Heart right ventricle (tissue), 16 donors: ENCODE data around the gene PIK3CB. TPM values are rescaled to one million over a fixed set of nuclear protein-coding genes. Genes with fewer than 3 reads are reported as not detected.

Experiments used
- ATAC-seq, 8 donors: fragments of 200-7000 bp; cut with Tn5 transposase; one replicate each; pipeline ENCODE4 v1.9.1; 2020; ENCODE audit warnings: mild to moderate bottlenecking in 8 of 8, moderate library complexity in 8 of 8, moderate number of reproducible peaks in 1 of 8
- DNase-seq, 2 donors: peaks; one replicate each; pipeline ENCODE4 v3.0.0-alpha.2; 2020
- H3K27ac ChIP-seq, 10 donors: fragments of 200-600 bp; sonication (generic) in 2 of 10; one replicate each; pipeline versions ENCODE4 v1.5.0 to v1.8.0; 2020 to 2022; ENCODE audit warnings: mild to moderate bottlenecking in 3 of 10
- H3K27me3 ChIP-seq, 7 donors: fragments of 200-600 bp; one replicate each; pipeline ENCODE4 v1.8.0; 2021 to 2022; ENCODE audit warnings: mild to moderate bottlenecking in 2 of 7
- H3K36me3 ChIP-seq, 9 donors: fragments of 200-600 bp; sonication (generic) in 1 of 9; one replicate each; pipeline versions ENCODE4 v1.5.0 to v1.8.0; 2020 to 2022; ENCODE audit warnings: mild to moderate bottlenecking in 2 of 9
- H3K4me1 ChIP-seq, 9 donors: fragments of 200-600 bp; sonication (generic) in 1 of 9; one replicate each; pipeline versions ENCODE4 v1.5.0 to v1.8.0; 2020 to 2022; ENCODE audit warnings: mild to moderate bottlenecking in 4 of 9
- H3K4me3 ChIP-seq, 10 donors: fragments of 200-600 bp; sonication (generic) in 2 of 10; one replicate each; pipeline versions ENCODE4 v1.5.0 to v1.8.0; 2020 to 2022; ENCODE audit warnings: mild to moderate bottlenecking in 7 of 10, moderate library complexity in 2 of 10
- H3K9me3 ChIP-seq, 11 donors: fragments of 200-600 bp in 10 of 11; sonication (generic) in 2 of 11; one replicate each; pipeline versions ENCODE4 v1.5.0 to v1.8.0; 2013 to 2022; ENCODE audit warnings: mild to moderate bottlenecking in 2 of 11, control low read depth in 1 of 11, moderate library complexity in 1 of 11
- CTCF ChIP-seq, 9 donors: fragments of 200-600 bp; sonication (generic) in 2 of 9; IDR thresholded peaks; one replicate each; pipeline versions ENCODE4 v1.5.0 to v1.8.0; 2021 to 2022; ENCODE audit warnings: antibody characterized with exemption in 9 of 9, mild to moderate bottlenecking in 5 of 9, moderate library complexity in 1 of 9
- WGBS, 2 donors: extraction: QIAGEN DNeasy Blood & Tissue Kit; methylation state at CpG; one replicate each; pipeline ENCODE4 v1.1.7; 2013; ENCODE audit warnings: inconsistent platforms in 1 of 2; 5-methylcytosine and 5-hydroxymethylcytosine counted together
- intact Hi-C, 10 donors: fragments of 100-400 bp; cut with DNase I; formaldehyde crosslinking; loops; one replicate each; pipeline versions ENCODE4 v1.11.1 to v1.14.2; 2022
- polyA plus RNA-seq, 2 donors: library from polyadenylated mRNA; stranded (reverse); fragments of 200-250 nt; gene quantifications; one replicate each; pipeline ENCODE4 v1.2.3, GENCODE V29; 2013
- total RNA-seq, 10 donors: library from RNA; stranded (reverse); fragmentation: NEBNext Ultra II Directional in 3 of 10; extraction: Animal tissue kit (Norgen Biotek cat#: 25700) in 3 of 10; gene quantifications; one replicate each; pipeline versions ENCODE4 v1.2.1 to v1.2.4, GENCODE V29; 2021 to 2023
- donor health status: Arrhythmogenic right ventricular cardiomyopathy.
- donor health status: ischemic (EF 13 %, LVEDD 7.1; RV severe dilation, severe dysfunction).
- donor health status: healthy with polysubstance abuse.
- donor health status: DM: no; HTN: yes; CAD: no.
- donor health status: DM: no; HTN: no; CAD: no.
- donor health status: ischemic (EF 25% LVEDD 6.9; RV normal size, moderate dysfunction).
- donor health status: ischemic (EF 25% LVEDD 5.7; RV mildly dilated, moderate dysfunction).
- donor health status: healthy.
- donor health status: DM: yes; HTN: yes; CAD: no.
- donor health status: Ischemic cardiomyopathy.
- donor health status: ischemic (EF 35%, LVEDD 5.7; RV mildly dilated, moderate dysfunction).
- donor health status: nonischemic (EF 11% LVEDD 7.7; RV severe dilation, severe dysfunction).
- donor health status: DM: yes; HTN: yes; CAD: no.
- donor health status: PGD.
- donor health status: ischemic (EF 29% LVEDD 5.4; RV normal size, mild dysfunction).
- donor health status: nonischemic (EF 23%, LVEDD 6.1; RV moderate dilation, normal function).

The PIK3CB gene
- total and polyA plus RNA-seq, 12 donors, result 8.1 to 45.7 (median 29.3) TPM

DNA sequence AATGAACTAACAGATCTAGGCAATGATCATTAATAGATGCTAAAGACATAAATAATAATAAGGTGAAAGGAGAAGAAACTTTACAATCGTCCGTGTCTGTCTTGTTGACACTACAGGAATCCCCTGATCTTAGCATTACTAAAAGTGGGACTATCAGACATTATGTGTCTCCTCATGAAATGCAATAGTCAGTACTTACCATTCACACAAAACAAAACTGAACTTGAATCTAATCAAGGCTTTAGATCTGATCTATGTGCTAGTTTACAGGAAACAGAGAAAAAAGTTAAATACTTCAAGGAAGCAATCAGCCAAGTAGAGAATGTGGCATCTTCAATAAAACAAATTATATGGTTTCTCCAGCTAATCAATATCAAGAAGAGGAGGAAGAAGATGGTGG is 73.7 kb downstream of the PIK3CB start:
- no peak for DNase-seq
- no peak for ATAC-seq
- H3K27ac ChIP-seq, result no peak overlapping the region

DNA sequence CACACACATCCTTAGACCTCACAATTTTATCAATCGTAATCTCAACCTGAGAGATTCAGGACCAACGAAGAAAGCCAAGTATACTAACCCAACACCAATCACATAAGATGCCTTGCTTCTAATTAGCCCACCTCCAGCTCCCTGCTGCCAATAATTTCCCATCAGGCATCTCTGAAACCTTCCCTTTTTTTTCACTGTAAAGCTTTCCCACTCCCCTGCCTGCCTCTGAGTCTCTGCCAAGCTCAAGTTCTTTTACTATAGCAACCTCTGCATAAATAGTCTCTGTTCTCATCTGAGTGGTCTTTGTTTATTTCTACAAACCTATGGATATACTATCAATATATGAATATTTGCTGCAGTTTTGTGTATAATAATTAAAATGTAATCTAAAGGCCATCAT is 86.5 kb downstream of the PIK3CB start:
- intact Hi-C loops, result no loop called here
- WGBS, 2 donors, result 80 to 88% methylated on average over 2 of the region's 2 CpGs
- no peaks in the 10 kb centered on the region for H3K27me3 ChIP-seq
- no peaks in the 10 kb centered on the region for H3K9me3 ChIP-seq
- H3K27ac ChIP-seq, result no peak overlapping the region
- no peak for TF ChIP-seq CTCF (IDR thresholded peaks at IDR 0.05)
- ATAC-seq (no peak), DNase-seq (no peak)
- peaks cover 0 to 16% (median 0%) of the 10 kb centered on the region in 9 donors for H3K4me1 ChIP-seq
- peaks cover 0 to 22% (median 0%) of the 10 kb centered on the region in 9 donors for H3K36me3 ChIP-seq
- H3K4me3 ChIP-seq, result no peak overlapping the region

More for the DNA sequence above, 73.7 kb downstream of the PIK3CB start:
- WGBS, 2 donors, result 93 to 97% methylated on average over 2 of the region's 2 CpGs
- Histone ChIP-seq H3K27me3 (no peaks in the 10 kb centered on the region), H3K4me3 (no peak overlapping the region), H3K9me3 (no peaks in the 10 kb centered on the region), H3K4me1 (no peaks in the 10 kb centered on the region), H3K36me3 (peaks cover 0 to 20% (median 0%) of the 10 kb centered on the region in 9 donors)
- TF ChIP-seq CTCF (IDR thresholded peaks at IDR 0.05), result no peak
- intact Hi-C loops, result no loop called here

DNA sequence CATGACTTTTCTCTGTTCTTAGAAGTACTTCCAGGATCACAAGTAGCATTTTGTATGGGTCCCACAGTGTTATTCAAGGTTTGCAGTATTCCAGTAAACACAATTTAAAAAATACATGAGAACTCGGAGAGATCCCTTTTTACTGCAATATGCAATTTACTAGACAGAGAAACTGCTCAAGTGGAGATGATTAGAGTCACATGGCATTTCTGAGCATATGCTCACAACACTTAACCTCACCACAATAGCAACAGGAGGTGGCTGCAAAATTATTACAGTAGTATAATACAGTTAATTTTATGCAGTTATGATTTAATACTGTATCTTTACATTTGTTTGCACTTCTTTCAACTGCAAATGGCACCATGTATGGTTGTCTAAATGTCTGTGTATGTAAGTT is 87.5 kb downstream of the PIK3CB start:
- intact Hi-C loops, result no loop called here
- no peak overlapping the region for H3K4me3 ChIP-seq
- peaks cover 0 to 28% (median 0%) of the 10 kb centered on the region in 9 donors for H3K36me3 ChIP-seq
- H3K9me3 ChIP-seq, result no peaks in the 10 kb centered on the region
- ATAC-seq (no peak), DNase-seq (no peak)
- WGBS, 2 donors, result 65 to 75% methylated on average over 1 of the region's 1 CpG
- no peak for TF ChIP-seq CTCF (IDR thresholded peaks at IDR 0.05)
- peaks cover 0 to 7% (median 0%) of the 10 kb centered on the region in 9 donors for H3K4me1 ChIP-seq
- no peaks in the 10 kb centered on the region for H3K27me3 ChIP-seq
- no peak overlapping the region for H3K27ac ChIP-seq

- H3K4me1 ChIP-seq, result no peaks in the 10 kb centered on the region
- ATAC-seq, result no peak
- DNase-seq, result no peak
- no peaks in the 10 kb centered on the region for H3K9me3 ChIP-seq
- peaks cover 0 to 68% (median 12%) of the 10 kb centered on the region in 9 donors for H3K36me3 ChIP-seq
- intact Hi-C loops, result no loop called here
- H3K27me3 ChIP-seq, result no peaks in the 10 kb centered on the region
- H3K27ac ChIP-seq, result no peak overlapping the region
- no peak for TF ChIP-seq CTCF (IDR thresholded peaks at IDR 0.05)
- H3K4me3 ChIP-seq, result no peak overlapping the region
- 91 to 95% methylated on average over 5 of the region's 5 CpGs for WGBS, 2 donors
Measured at GRCh38 chr3:138740072-138740471, 94.7 kb downstream of the PIK3CB start.
